H1 (cell line): ENCODE results near the gene PDZD2.

Experiments
- CTCF ChIP-seq, 3 experiments: IDR thresholded peaks; 1 replicate in 2 of 3; 2 replicates in 1 of 3; pipeline versions ENCODE4 v1.5.1 to v1.6.1; 2011; ENCODE audit warnings: low read length in 3 of 3, mild to moderate bottlenecking in 3 of 3, inconsistent platforms in 2 of 3, low read depth in 1 of 3, moderate library complexity in 1 of 3; ENCODE audit not compliant: insufficient read depth in 1 of 3; ENCODE audit errors: control extremely low read depth in 1 of 3
- EZH2 ChIP-seq: fragments of 200-600 bp; sonication (generic); IDR thresholded peaks from 2 replicates; pipeline ENCODE4 v1.7.1; 2012; ENCODE audit warnings: low read depth, mild to moderate bottlenecking, moderate library complexity, low read length, inconsistent platforms; ENCODE audit not compliant: severe bottlenecking
- HDAC6 ChIP-seq: IDR thresholded peaks from one replicate; pipeline ENCODE4 v1.7.1; 2012; ENCODE audit warnings: low read depth, mild to moderate bottlenecking, inconsistent platforms, low read length, moderate library complexity

- TF ChIP-seq CTCF (IDR thresholded peaks at IDR 0.05; ENCODE audit: control extremely low read depth in 1 of 3, insufficient read depth in 1 of 3, low read depth in 1 of 3, low read length in 3 of 3) = no peak
- TF ChIP-seq EZH2 = no peak
- no peak for TF ChIP-seq HDAC6
Measured at GRCh38 chr5:31663519-31663918, 24.6 kb downstream of the PDZD2 start.
